Prostate gland (tissue), 2 donors: ENCODE results near the gene ACSF3.
"Not testable (repeated sequence)": the region's sequence is repeated elsewhere in the genome, so short reads cannot be mapped to it uniquely, and the experiment has no call there.

Experiments
- CTCF ChIP-seq, 4 experiments: fragments of 200-600 bp in 2 of 4; fragments of 450-650 bp in 2 of 4; sonication (generic) in 2 of 4; IDR thresholded peaks; 1 replicate in 3 of 4; 2 replicates in 1 of 4; pipeline ENCODE4 v1.5.1; 2016 to 2019; ENCODE audit warnings: antibody characterized with exemption in 4 of 4, mild to moderate bottlenecking in 2 of 4, moderate library complexity in 2 of 4
- POLR2AphosphoS5 ChIP-seq: sonication (generic); formaldehyde crosslinking; IDR thresholded peaks from one replicate; pipeline ENCODE4 v1.6.1; 2017; ENCODE audit warnings: antibody characterized with exemption

GRCh38 chr16:89188471-89189357, 95.1 kb downstream of the ACSF3 start:
- TF ChIP-seq CTCF (IDR thresholded peaks at IDR 0.05); POLR2AphosphoS5: not testable (repeated sequence)
